IMR-90 (cell line): Measurements from ENCODE around the gene BCKDK. TPM values are rescaled to one million over a fixed set of nuclear protein-coding genes. Genes with fewer than 3 reads are reported as not detected.

ENCODE experiments used
- ATAC-seq: fragments of 200-7000 bp; cut with Tn5 transposase; 2 replicates; pipeline ENCODE4 v1.9.1; 2020; ENCODE audit warnings: low read depth, mild to moderate bottlenecking, moderate library complexity
- BruUV-seq: library from RNA; stranded (reverse); fragments of 400-500 nt; replicated peaks from 2 replicates; lab custom pipeline; 2021; lab: Mats Ljungman, UMichigan
- CTCF ChIA-PET: fragments of 300-600 bp; formaldehyde crosslinking; extraction: SDS; loops from one replicate; lab custom pipeline; 2021; ENCODE audit warnings: antibody characterized with exemption; lab: Yijun Ruan, JAX
- POLR2A ChIA-PET: fragments of 300-600 bp; sonication (Branson Sonifier 250); formaldehyde crosslinking; loops from one replicate; lab custom pipeline; 2022; ENCODE audit warnings: antibody characterized with exemption; ENCODE audit not compliant: unreplicated experiment; lab: Charles Lee
- DNase-seq: peaks from one replicate; pipeline ENCODE4 v3.0.0; 2013
- H2AFZ ChIP-seq: replicated peaks from 2 replicates; pipeline ENCODE3; 2013; ENCODE audit warnings: low read length, mild to moderate bottlenecking; ENCODE audit not compliant: poor library complexity
- H2AK5ac ChIP-seq: 2 replicates; pipeline ENCODE4 v1.6.1; 2013; ENCODE audit warnings: low read depth, low read length, inconsistent platforms
- H2AK9ac ChIP-seq: replicated peaks from 2 replicates; pipeline ENCODE3; 2013; ENCODE audit warnings: mild to moderate bottlenecking, low read depth, low read length, moderate library complexity; ENCODE audit not compliant: poor library complexity
- H2BK120ac ChIP-seq: 2 replicates; pipeline ENCODE4 v1.6.1; 2013; ENCODE audit warnings: low read depth, low read length, inconsistent platforms
- H2BK15ac ChIP-seq: 3 replicates; pipeline ENCODE4 v1.6.1; 2013; ENCODE audit warnings: low read depth, low read length, inconsistent platforms
- H2BK20ac ChIP-seq: 2 replicates; pipeline ENCODE4 v1.6.1; 2013; ENCODE audit warnings: low read depth, mild to moderate bottlenecking, inconsistent platforms, low read length, moderate library complexity
- H2BK5ac ChIP-seq: 2 replicates; pipeline ENCODE4 v1.6.1; 2013; ENCODE audit warnings: mild to moderate bottlenecking, low read depth, low read length, inconsistent platforms; ENCODE audit not compliant: poor library complexity, severe bottlenecking
- H3K14ac ChIP-seq: replicated peaks from 2 replicates; pipeline ENCODE4 v1.6.1; 2013; ENCODE audit warnings: low read depth, low read length, inconsistent platforms
- H3K18ac ChIP-seq: 2 replicates; pipeline ENCODE4 v1.6.1; 2013; ENCODE audit warnings: low read depth, low read length, control low read depth
- H3K23ac ChIP-seq: 2 replicates; pipeline ENCODE4 v1.6.1; 2013; ENCODE audit warnings: low read depth, low read length, inconsistent platforms
- H3K27ac ChIP-seq: 2 replicates; pipeline ENCODE4 v1.5.1; 2013; ENCODE audit warnings: mild to moderate bottlenecking, control low read depth, low read length; ENCODE audit not compliant: insufficient read depth
- H3K27me3 ChIP-seq: 2 replicates; pipeline ENCODE4 v1.6.1; 2013; ENCODE audit warnings: low read length; ENCODE audit not compliant: control insufficient read depth, insufficient read depth
- H3K36me3 ChIP-seq: 2 replicates; pipeline ENCODE4 v1.6.1; 2013; ENCODE audit warnings: low read length, mixed read lengths; ENCODE audit not compliant: control insufficient read depth, insufficient read depth
- H3K4ac ChIP-seq: 2 replicates; pipeline ENCODE4 v1.6.1; 2013; ENCODE audit warnings: low read depth, low read length, inconsistent platforms
- H3K4me1 ChIP-seq: 2 replicates; pipeline ENCODE4 v1.6.1; 2013; ENCODE audit warnings: low read length, mixed read lengths; ENCODE audit not compliant: control insufficient read depth, insufficient read depth
- H3K4me2 ChIP-seq: 2 replicates; pipeline ENCODE4 v1.6.1; 2013; ENCODE audit warnings: low read depth, mild to moderate bottlenecking, control low read depth, low read length, moderate library complexity
- H3K4me3 ChIP-seq: 2 replicates; pipeline ENCODE4 v1.5.1; 2013; ENCODE audit warnings: low read depth, mild to moderate bottlenecking, control low read depth, low read length, moderate library complexity; ENCODE audit not compliant: insufficient read depth
- H3K56ac ChIP-seq: 2 replicates; pipeline ENCODE4 v1.6.1; 2013; ENCODE audit warnings: low read length, inconsistent platforms; ENCODE audit not compliant: insufficient read depth; ENCODE audit errors: extremely low read depth
- H3K79me1 ChIP-seq, 2 experiments: 2 replicates each; pipeline ENCODE4 v1.6.1; 2013; ENCODE audit warnings: low read length in 2 of 2, inconsistent platforms in 1 of 2, low read depth in 1 of 2
- H3K9ac ChIP-seq: 2 replicates; pipeline ENCODE4 v1.6.1; 2013; ENCODE audit warnings: low read depth, low read length, control low read depth
- H3K9me1 ChIP-seq: 2 replicates; pipeline ENCODE4 v1.6.1; 2013; ENCODE audit warnings: low read length, inconsistent platforms; ENCODE audit not compliant: insufficient read depth
- H3K9me3 ChIP-seq: 2 replicates; pipeline ENCODE4 v1.6.1; 2013; ENCODE audit warnings: low read length; ENCODE audit not compliant: control insufficient read depth, insufficient read depth
- H4K20me1 ChIP-seq: 2 replicates; pipeline ENCODE4 v1.6.1; 2013; ENCODE audit warnings: low read length, inconsistent platforms; ENCODE audit not compliant: insufficient read depth
- H4K5ac ChIP-seq: 2 replicates; pipeline ENCODE4 v1.6.1; 2013; ENCODE audit warnings: mild to moderate bottlenecking, low read depth, low read length, control low read depth
- H4K8ac ChIP-seq, 2 experiments: 2 replicates each; pipeline ENCODE4 v1.6.1; 2013; ENCODE audit warnings: low read depth in 2 of 2, low read length in 2 of 2, control low read depth in 1 of 2, inconsistent platforms in 1 of 2
- H4K91ac ChIP-seq: 2 replicates; pipeline ENCODE4 v1.6.1; 2013; ENCODE audit warnings: low read depth, low read length, inconsistent platforms; ENCODE audit not compliant: insufficient read depth
- BHLHE40 ChIP-seq: fragments of 150-350 bp; IDR thresholded peaks from 2 replicates; pipeline ENCODE4 v1.6.1; 2016; ENCODE audit warnings: mild to moderate bottlenecking, low read depth, low read length
- MAFK ChIP-seq: IDR thresholded peaks from 2 replicates; pipeline ENCODE4 v1.6.1; 2012; ENCODE audit warnings: low read depth, low read length, improper control_type of control experiment
- MAZ ChIP-seq: IDR thresholded peaks from 2 replicates; pipeline ENCODE4 v1.6.1; 2012; ENCODE audit warnings: low read depth, mild to moderate bottlenecking, low read length, improper control_type of control experiment, moderate library complexity, borderline replicate concordance
- POLR2A ChIP-seq: IDR thresholded peaks from 2 replicates; pipeline ENCODE4 v1.6.1; 2012; ENCODE audit warnings: mild to moderate bottlenecking, low read depth, low read length
- RCOR1 ChIP-seq: IDR thresholded peaks from 2 replicates; pipeline ENCODE4 v1.6.1; 2012; ENCODE audit warnings: mild to moderate bottlenecking, low read length, improper control_type of control experiment; ENCODE audit not compliant: insufficient replicate concordance
- SMC3 ChIP-seq: fragments of 150-350 bp; IDR thresholded peaks from 2 replicates; pipeline ENCODE4 v1.6.1; 2016; ENCODE audit warnings: low read depth, mild to moderate bottlenecking, antibody characterized with exemption, low read length, moderate library complexity
- WGBS, 2 experiments: methylation state at CpG; one replicate each; pipeline versions ENCODE4 v1.1.5 to v1.1.7; 2013; ENCODE audit warnings: missing lambda C conversion rate in 2 of 2; ENCODE audit not compliant: insufficient read length in 1 of 2; ENCODE audit errors: extremely low coverage in 2 of 2; 5-methylcytosine and 5-hydroxymethylcytosine counted together
- dilution Hi-C: fragments of 300-500 bp; cut with HindIII; formaldehyde crosslinking; loops from one replicate; pipeline ENCODE4 v1.14.3; 2018; ENCODE audit warnings: low sequenced_read_pairs; ENCODE audit not compliant: unreplicated experiment
- in situ Hi-C: fragments of 300-500 bp; cut with MboI; formaldehyde crosslinking; loops from 3 replicates; pipeline ENCODE4 v1.14.3; 2019; ENCODE audit warnings: low sequenced_read_pairs, inconsistent platforms, mixed read lengths
- intact Hi-C: fragments of 100-400 bp; cut with micrococcal nuclease; formaldehyde crosslinking; loops from 2 replicates; pipeline ENCODE4 v1.10.0; 2022
- polyA plus RNA-seq, 3 experiments: library from polyadenylated mRNA; depleted of rRNA; stranded (reverse); fragments of >200 nt; gene quantifications; 2 replicates each; pipeline ENCODE4 v1.2.3, GENCODE V29; 2012; ENCODE audit warnings: low replicate concordance in 1 of 3
- total RNA-seq: library from RNA; depleted of rRNA; stranded (reverse); fragments of >200 nt; gene quantifications from 2 replicates; pipeline ENCODE4 v1.2.3, GENCODE V29; 2012

The BCKDK gene
- total and polyA plus RNA-seq, 2 of the 4 experiments (the other 2 are of a cell fraction) = 26.0 to 79.3 TPM

DNA sequence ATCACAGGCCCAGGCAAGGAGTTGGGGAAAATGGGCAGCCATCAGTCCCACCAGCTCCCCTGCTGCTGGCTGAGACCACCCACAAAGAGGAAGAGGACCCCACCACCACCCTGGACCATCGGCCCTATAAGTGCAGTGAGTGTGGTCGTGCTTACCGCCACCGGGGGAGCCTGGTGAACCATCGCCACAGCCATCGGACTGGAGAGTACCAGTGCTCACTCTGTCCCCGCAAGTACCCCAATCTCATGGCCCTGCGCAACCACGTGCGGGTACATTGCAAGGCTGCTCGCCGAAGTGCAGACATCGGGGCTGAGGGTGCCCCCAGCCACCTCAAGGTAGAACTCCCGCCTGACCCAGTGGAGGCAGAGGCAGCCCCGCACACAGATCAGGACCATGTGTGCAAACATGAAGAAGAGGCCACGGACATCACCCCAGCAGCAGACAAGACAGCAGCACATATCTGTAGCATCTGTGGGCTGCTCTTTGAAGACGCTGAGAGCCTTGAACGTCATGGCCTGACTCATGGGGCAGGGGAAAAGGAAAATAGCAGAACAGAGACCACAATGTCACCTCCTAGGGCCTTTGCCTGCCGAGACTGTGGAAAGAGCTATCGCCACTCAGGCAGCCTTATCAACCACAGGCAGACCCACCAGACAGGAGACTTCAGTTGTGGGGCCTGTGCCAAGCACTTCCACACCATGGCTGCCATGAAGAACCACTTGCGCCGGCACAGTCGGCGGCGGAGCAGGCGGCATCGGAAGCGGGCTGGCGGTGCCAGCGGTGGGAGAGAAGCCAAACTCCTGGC lies 30.4 kb upstream of the BCKDK start:
- in situ Hi-C loops = loop anchor here (10.0 kb wide), 1 partner anchor 387 kb away; no protein-coding TSS in a partner anchor

More for the DNA sequence above, 30.4 kb upstream of the BCKDK start:
- Histone ChIP-seq H3K4me3 (no peak overlapping the region), H3K9me1 (no peaks in the 10 kb centered on the region), H3K18ac (no peak overlapping the region), H2BK5ac (no peak overlapping the region), H3K9ac (no peak overlapping the region), H4K5ac (no peak overlapping the region), H2AFZ (no peak overlapping the region), H3K79me1 (peaks cover 18 to 60% of the 10 kb centered on the region in 2 experiments), H2AK9ac (no peak overlapping the region), H4K91ac (no peak overlapping the region), H3K14ac (no peak overlapping the region), H4K8ac (no peak overlapping the region), H3K4me1 (no peaks in the 10 kb centered on the region), H2BK120ac (no peak overlapping the region), H3K4ac (no peak overlapping the region), H3K9me3 (no peaks in the 10 kb centered on the region), H3K56ac (no peak overlapping the region), H3K4me2 (no peak overlapping the region), H2BK15ac (no peak overlapping the region), H3K36me3 (peaks cover 62% of the 10 kb centered on the region), H3K23ac (no peak overlapping the region), H2AK5ac (no peak overlapping the region), H2BK20ac (no peak overlapping the region), H4K20me1 (peaks cover 15% of the 10 kb centered on the region; the same call in 1 of the 2 replicates), H3K27me3 (no peaks in the 10 kb centered on the region), H3K27ac (no peak overlapping the region)
- ChIA-PET POLR2A (no interaction called here), CTCF (interaction anchor here (0.6 kb wide), 1 partner anchor 26 kb away, joined by 4 read pairs; no protein-coding TSS in a partner anchor)
- WGBS, 2 experiments = 100% methylated on average over 6 of the region's 30 CpGs; no CpG with 5 or more reads in 1 of the 2 experiments
- ATAC-seq = no peak
- TF ChIP-seq MAZ (no peak), POLR2A (no peak), MAFK (no peak), BHLHE40 (no peak), SMC3 (no peak), RCOR1 (no peak)
- BruUV-seq = no TSS peak
- DNase-seq = no peak
- dilution Hi-C loops (no loop called here), intact Hi-C loops (loop anchor here (10.0 kb wide), 1 partner anchor 123 kb away; the partner anchor contains the start of gene SETD1A)
